ENCODE data around the gene IL21R.
"Not testable (repeated sequence)": the region's sequence is repeated elsewhere in the genome, so short reads cannot be mapped to it uniquely, and the experiment has no call there.

DNA sequence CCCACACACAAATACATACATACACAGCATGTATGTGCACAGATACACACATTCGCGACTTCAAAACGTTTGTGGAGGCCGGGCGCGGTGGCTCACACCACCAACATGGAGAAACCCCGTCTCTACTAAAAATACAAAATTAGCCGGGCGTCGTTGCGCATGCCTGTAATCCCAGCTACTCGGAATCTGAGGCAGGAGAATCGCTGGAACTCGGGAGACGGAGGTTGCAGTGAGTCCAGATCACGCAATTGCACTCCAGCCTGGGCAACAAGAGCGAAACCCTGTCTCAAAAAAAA is 55.6 kb downstream of the IL21R start:
- TF ChIP-seq, protein P1, sequence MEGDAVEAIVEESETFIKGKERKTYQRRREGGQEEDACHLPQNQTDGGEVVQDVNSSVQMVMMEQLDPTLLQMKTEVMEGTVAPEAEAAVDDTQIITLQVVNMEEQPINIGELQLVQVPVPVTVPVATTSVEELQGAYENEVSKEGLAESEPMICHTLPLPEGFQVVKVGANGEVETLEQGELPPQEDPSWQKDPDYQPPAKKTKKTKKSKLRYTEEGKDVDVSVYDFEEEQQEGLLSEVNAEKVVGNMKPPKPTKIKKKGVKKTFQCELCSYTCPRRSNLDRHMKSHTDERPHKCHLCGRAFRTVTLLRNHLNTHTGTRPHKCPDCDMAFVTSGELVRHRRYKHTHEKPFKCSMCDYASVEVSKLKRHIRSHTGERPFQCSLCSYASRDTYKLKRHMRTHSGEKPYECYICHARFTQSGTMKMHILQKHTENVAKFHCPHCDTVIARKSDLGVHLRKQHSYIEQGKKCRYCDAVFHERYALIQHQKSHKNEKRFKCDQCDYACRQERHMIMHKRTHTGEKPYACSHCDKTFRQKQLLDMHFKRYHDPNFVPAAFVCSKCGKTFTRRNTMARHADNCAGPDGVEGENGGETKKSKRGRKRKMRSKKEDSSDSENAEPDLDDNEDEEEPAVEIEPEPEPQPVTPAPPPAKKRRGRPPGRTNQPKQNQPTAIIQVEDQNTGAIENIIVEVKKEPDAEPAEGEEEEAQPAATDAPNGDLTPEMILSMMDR (IDR thresholded peaks at IDR 0.05) = not testable (repeated sequence)
- TF ChIP-seq POLR2A (IDR thresholded peaks at IDR 0.05) = not testable (repeated sequence)

All from heart left ventricle (tissue), 13 donors.